ENCODE data around the gene KHDRBS1.

DNA sequence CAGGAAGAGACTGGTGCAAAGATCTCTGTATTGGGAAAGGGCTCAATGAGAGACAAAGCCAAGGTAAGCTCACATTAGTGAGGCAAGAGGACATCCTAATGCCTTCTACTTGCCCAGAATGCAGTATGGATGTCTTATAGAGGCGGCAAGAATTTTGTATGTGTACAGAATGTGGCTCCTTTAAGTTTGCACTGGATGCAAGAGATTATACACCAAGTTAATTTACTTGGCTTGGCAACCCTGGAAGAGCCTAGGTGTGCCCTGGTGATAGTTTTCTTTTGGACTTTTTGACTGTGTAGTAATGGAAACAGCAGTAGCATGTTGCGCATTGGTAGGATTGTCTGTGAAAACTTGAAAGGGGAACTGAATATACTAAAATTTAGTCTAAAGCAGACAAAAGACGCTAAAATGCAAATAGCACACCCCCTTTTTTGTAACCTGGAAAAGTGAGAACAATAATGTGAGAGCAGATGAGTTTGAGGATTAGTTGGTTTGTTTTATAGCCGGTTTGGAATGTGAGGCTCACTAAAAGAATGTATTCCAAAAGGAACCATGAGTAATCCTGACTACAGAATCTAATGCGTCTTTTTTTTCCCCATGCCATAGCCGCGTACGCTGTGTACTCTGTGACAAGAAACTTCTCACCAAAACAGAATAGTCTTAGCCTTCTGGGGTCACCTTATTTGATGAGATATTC, 18.1 kb downstream of the KHDRBS1 start:
- TF ChIP-seq CTCF (IDR thresholded peaks at IDR 0.05): no peak
- no peak for TF ChIP-seq POLR2A (IDR thresholded peaks at IDR 0.05)
